ENCODE data around the gene ALDH1L1.

The ALDH1L1 gene

DNA sequence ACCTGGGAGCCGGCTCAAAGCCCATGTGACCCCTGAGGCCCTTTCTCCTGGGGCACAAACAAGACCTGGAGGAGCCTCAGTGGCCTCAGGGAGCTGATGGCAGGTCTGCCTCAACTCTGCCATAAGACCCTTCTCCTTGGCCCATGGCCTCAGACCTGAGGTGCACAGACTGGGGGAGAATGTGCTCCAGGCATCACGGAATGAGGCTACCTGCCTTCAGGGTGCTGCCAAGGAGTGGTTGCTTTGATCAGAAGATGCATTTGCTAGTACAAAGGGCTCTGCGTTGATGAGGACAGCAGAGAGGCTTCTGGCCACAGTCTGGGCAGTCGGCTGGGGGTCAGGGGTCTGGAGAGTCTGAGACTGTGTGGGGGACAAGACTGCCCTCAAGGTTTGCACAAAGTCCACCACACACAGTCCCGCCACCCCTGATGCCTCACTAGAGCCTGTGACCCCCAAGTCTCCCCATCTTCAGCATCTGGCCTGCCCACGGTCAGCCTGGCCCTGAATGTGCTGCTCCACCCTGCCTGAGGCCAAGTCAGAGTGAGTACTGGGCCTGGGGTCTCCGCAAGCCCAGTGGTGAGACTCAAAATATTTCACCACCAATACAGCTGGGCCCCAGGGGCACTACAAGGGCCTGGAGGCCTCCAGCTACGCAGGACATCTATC, 26.6 kb downstream of the ALDH1L1 start:
- DNase-seq (ENCODE audit: extremely low spot score) = no peak
- ChIA-PET CTCF (no interaction called here), POLR2A (no interaction called here)
- TF ChIP-seq ZNF384 (IDR thresholded peaks at IDR 0.05) (no peak), CTBP1 (IDR thresholded peaks at IDR 0.05; ENCODE audit: borderline replicate concordance) (no peak), FOXA1 (IDR thresholded peaks at IDR 0.05) (no peak), HDGF (IDR thresholded peaks at IDR 0.05; ENCODE audit: borderline replicate concordance) (no peak), TARDBP (IDR thresholded peaks at IDR 0.05) (no peak), FOXM1 (IDR thresholded peaks at IDR 0.05; ENCODE audit: borderline replicate concordance) (no peak), ARNT (IDR thresholded peaks at IDR 0.05) (no peak), LEF1 (IDR thresholded peaks at IDR 0.05; ENCODE audit: borderline replicate concordance) (no peak), FOXK2 (IDR thresholded peaks at IDR 0.05) (no peak), L3MBTL2 (conservative IDR thresholded peaks at IDR 0.05) (no peak), SP1 (IDR thresholded peaks at IDR 0.05) (no peak), BHLHE40 (IDR thresholded peaks at IDR 0.05; ENCODE audit: borderline replicate concordance) (no peak), NFRKB (IDR thresholded peaks at IDR 0.05) (no peak), ELF4 (IDR thresholded peaks at IDR 0.05) (no peak), SUZ12 (IDR thresholded peaks at IDR 0.05) (no peak)
- TF ChIP-seq, protein P1, sequence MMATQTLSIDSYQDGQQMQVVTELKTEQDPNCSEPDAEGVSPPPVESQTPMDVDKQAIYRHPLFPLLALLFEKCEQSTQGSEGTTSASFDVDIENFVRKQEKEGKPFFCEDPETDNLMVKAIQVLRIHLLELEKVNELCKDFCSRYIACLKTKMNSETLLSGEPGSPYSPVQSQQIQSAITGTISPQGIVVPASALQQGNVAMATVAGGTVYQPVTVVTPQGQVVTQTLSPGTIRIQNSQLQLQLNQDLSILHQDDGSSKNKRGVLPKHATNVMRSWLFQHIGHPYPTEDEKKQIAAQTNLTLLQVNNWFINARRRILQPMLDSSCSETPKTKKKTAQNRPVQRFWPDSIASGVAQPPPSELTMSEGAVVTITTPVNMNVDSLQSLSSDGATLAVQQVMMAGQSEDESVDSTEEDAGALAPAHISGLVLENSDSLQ (IDR thresholded peaks at IDR 0.05) = no peak

DNA sequence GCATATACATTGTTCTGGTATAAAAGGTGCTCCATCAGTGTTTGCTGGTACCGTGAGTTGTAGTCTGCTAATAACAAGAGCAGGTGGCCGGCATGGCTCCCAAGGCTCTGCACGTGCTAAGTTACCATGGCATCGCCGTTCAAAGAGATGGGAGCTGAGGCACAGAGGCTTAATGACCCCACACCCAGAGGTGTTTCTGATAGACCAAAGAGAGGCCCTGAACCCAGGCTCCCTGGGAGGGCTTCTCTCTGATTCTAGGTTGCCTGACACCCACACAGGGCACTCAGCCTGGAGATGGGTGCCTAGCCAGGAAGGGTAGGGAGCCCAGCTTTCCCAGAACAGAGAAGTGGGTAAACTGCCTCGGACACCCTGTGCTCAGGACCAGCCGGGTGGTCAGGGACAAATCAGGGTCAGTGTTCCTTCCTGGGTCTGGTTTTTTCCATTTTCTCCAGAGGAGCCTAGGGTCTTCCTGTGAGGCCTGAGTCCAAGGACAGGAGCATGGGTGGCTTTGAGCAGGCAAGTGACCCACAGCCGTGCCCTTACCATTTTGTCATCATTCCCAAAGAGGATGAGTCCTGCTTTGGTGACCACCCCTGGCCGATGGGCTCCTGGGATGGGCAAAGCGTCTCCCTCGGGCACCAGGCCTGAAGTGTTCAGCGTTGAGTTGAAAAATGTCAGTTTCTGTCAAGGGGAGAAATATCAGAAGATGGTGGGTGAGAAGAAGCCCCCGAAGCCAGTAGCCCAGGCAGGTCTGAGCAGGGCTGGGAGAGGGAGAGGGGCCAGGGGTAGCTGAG, 27.3 kb downstream of the ALDH1L1 start:
- no peak for TF ChIP-seq CTBP1 (IDR thresholded peaks at IDR 0.05; ENCODE audit: borderline replicate concordance)
- TF ChIP-seq HDGF (IDR thresholded peaks at IDR 0.05; ENCODE audit: borderline replicate concordance) = no peak
- TF ChIP-seq, protein P1 (IDR thresholded peaks at IDR 0.05) = no peak
- TF ChIP-seq BHLHE40 (IDR thresholded peaks at IDR 0.05; ENCODE audit: borderline replicate concordance) = no peak
- no peak for TF ChIP-seq L3MBTL2 (conservative IDR thresholded peaks at IDR 0.05)
- no peak for TF ChIP-seq ARNT (IDR thresholded peaks at IDR 0.05)
- no peak for DNase-seq (ENCODE audit: extremely low spot score)
- POLR2A ChIA-PET = no interaction called here
- CTCF ChIA-PET = no interaction called here

DNA sequence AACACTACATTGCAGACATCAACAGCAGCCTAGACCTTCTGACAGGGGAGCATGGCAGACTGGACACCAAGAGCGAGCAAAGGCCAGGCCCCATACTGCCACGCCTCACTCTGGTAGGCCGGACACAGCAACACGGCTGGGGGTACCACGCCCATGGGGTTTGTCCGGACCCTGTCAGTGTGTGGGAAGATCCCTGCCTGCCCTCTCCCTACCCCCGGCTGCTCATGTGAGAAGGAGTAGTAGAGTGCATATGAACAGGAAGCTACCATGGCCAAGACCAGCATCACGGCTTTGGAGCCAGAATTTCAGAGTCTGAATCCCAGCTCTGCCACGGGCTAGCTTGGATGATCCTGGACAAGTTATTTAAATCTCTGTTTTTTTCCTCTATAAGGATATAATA, 27.9 kb downstream of the ALDH1L1 start:
- POLR2A ChIA-PET = no interaction called here

DNA sequence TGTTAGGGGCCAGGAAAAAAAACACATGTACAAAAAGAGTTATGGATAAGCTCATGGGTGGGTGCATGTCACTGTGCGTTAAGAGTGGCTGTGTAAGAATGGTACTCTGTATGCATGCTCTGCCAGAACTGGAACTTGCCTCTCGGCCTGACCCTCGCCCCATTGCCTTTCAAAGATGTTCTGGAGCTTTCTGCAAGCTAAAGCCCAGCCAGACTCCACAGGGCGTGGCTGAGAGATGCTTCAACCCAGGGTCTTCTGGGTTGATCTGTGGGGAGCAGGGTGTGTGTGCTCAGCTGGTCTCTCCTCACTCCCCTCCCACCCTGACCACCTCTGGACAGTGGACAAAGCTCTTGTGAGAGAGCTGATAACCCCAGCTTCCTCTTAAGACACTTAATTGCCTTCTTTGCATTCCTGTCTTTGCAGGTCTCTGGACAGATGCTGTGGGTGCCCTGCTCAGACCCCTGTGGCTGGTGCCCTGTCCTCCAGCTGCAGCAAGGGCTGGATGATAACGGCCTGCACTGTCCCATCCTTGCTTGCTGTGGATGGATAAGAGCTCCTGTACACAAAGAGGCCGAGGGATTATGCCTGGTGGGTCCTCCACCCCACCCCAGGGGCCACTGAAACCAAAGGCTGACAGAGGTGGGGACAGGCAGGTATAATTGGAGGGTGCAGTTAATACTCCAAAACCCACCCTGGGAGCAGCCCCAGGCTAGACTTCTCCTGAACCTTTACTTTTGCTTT, 28.7 kb downstream of the ALDH1L1 start:
- CTCF ChIA-PET = interaction anchor here (0.7 kb wide), 2 partner anchors 27 to 51 kb away, joined by 3 read pairs; no protein-coding TSS in a partner anchor
- TF ChIP-seq FOXA1 (IDR thresholded peaks at IDR 0.05) (no peak), L3MBTL2 (conservative IDR thresholded peaks at IDR 0.05) (no peak), TARDBP (IDR thresholded peaks at IDR 0.05) (no peak), SUZ12 (IDR thresholded peaks at IDR 0.05) (no peak), ZNF384 (IDR thresholded peaks at IDR 0.05) (no peak), ARNT (IDR thresholded peaks at IDR 0.05) (no peak), FOXK2 (IDR thresholded peaks at IDR 0.05) (no peak), NFRKB (IDR thresholded peaks at IDR 0.05) (no peak)
- TF ChIP-seq, protein P1 (IDR thresholded peaks at IDR 0.05) = no peak
- DNase-seq (ENCODE audit: extremely low spot score) = peak; percentile 3
- POLR2A ChIA-PET = no interaction called here

More for the DNA sequence above, 27.9 kb downstream of the ALDH1L1 start:
- DNase-seq (ENCODE audit: extremely low spot score) = no peak
- CTCF ChIA-PET = no interaction called here
- TF ChIP-seq, protein P1 (IDR thresholded peaks at IDR 0.05) = no peak
- TF ChIP-seq CTBP1 (IDR thresholded peaks at IDR 0.05; ENCODE audit: borderline replicate concordance) = no peak
- no peak for TF ChIP-seq FOXA1 (IDR thresholded peaks at IDR 0.05)
- TF ChIP-seq NFRKB (IDR thresholded peaks at IDR 0.05) = no peak
- no peak for TF ChIP-seq BHLHE40 (IDR thresholded peaks at IDR 0.05; ENCODE audit: borderline replicate concordance)

DNA sequence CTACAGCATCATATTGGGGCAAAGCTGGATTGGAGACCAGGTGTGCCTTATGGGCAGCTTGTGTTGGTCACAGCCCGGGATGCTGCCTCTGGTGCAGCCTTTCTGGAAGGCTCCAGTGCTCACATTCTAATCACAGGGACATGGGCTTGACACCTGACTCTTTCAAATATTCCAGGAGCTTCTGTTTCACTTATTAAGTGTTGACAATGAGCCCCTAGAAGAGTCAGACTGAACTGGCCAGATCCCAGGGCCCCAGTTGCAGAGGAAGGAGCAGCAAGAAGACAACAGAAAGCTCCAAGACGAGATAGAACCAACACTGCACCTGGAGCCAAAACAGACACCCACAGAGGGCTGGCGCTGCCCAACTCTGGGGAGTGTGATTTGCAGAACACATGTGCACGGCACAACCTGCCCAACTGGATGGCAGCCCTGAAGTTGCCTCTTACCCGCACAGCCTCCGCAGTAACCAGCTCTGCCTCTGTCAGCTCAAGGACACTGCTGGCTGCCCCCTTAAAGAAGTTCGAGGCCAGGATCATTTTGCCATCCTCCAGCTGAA, 30.3 kb downstream of the ALDH1L1 start:
- ChIA-PET POLR2A (no interaction called here), CTCF (interaction anchor here (0.9 to 1.3 kb wide), 2 partner anchors 16 to 17 kb away, joined by 3 read pairs; no protein-coding TSS in a partner anchor)
- TF ChIP-seq FOXK2 (IDR thresholded peaks at IDR 0.05) (no peak), FOXM1 (IDR thresholded peaks at IDR 0.05; ENCODE audit: borderline replicate concordance) (no peak), TARDBP (IDR thresholded peaks at IDR 0.05) (no peak), NFRKB (IDR thresholded peaks at IDR 0.05) (no peak), FOXA1 (IDR thresholded peaks at IDR 0.05) (no peak), ARNT (IDR thresholded peaks at IDR 0.05) (no peak), LEF1 (IDR thresholded peaks at IDR 0.05; ENCODE audit: borderline replicate concordance) (no peak), HDGF (IDR thresholded peaks at IDR 0.05; ENCODE audit: borderline replicate concordance) (no peak), ZNF384 (IDR thresholded peaks at IDR 0.05) (no peak), L3MBTL2 (conservative IDR thresholded peaks at IDR 0.05) (no peak), SP1 (IDR thresholded peaks at IDR 0.05) (no peak), ELF4 (IDR thresholded peaks at IDR 0.05) (no peak), BHLHE40 (IDR thresholded peaks at IDR 0.05; ENCODE audit: borderline replicate concordance) (no peak), SUZ12 (IDR thresholded peaks at IDR 0.05) (no peak), CTBP1 (IDR thresholded peaks at IDR 0.05; ENCODE audit: borderline replicate concordance) (no peak)
- TF ChIP-seq, protein P1 (IDR thresholded peaks at IDR 0.05) = no peak
- DNase-seq (ENCODE audit: extremely low spot score) = no peak

Measured in HEK293T (cell line).